Neural progenitor cell (in vitro differentiated cells): ENCODE results near the gene MADD. TPM values are rescaled to one million over a fixed set of nuclear protein-coding genes. Genes with fewer than 3 reads are reported as not detected.

Experiments
- DNase-seq: peaks from one replicate; pipeline ENCODE4 v3.0.0-alpha.2; 2016; ENCODE audit warnings: low spot score
- H2AFZ ChIP-seq: fragments of 200-600 bp; sonication (generic); replicated peaks from 2 replicates; pipeline ENCODE4 v1.6.1; 2016; ENCODE audit warnings: antibody characterized with exemption
- H3F3A ChIP-seq: fragments of 200-600 bp; sonication (generic); 2 replicates; pipeline ENCODE4 v1.6.1; 2016; ENCODE audit warnings: antibody characterized with exemption, low read depth
- H3K27ac ChIP-seq: fragments of 200-600 bp; sonication (generic); 2 replicates; pipeline ENCODE4 v1.5.1; 2016; ENCODE audit warnings: mild to moderate bottlenecking
- H3K27me3 ChIP-seq: fragments of 200-600 bp; sonication (generic); 2 replicates; pipeline ENCODE4 v1.6.1; 2016; ENCODE audit warnings: mild to moderate bottlenecking, moderate library complexity
- H3K36me3 ChIP-seq: fragments of 200-600 bp; sonication (generic); 2 replicates; pipeline ENCODE4 v1.5.1; 2016
- H3K4me1 ChIP-seq: fragments of 200-600 bp; sonication (generic); 2 replicates; pipeline ENCODE4 v1.6.1; 2016; ENCODE audit warnings: mixed run types
- H3K4me2 ChIP-seq: fragments of 200-600 bp; sonication (generic); 2 replicates; pipeline ENCODE4 v1.6.1; 2016
- H3K4me3 ChIP-seq: fragments of 200-600 bp; sonication (generic); 2 replicates; pipeline ENCODE4 v1.5.1; 2016
- H3K79me2 ChIP-seq: fragments of 200-600 bp; sonication (generic); 2 replicates; pipeline ENCODE4 v1.6.1; 2016; ENCODE audit warnings: low read depth
- H3K9ac ChIP-seq: fragments of 200-600 bp; sonication (generic); 2 replicates; pipeline ENCODE4 v1.6.1; 2016
- H3K9me3 ChIP-seq: fragments of 200-600 bp; sonication (generic); 2 replicates; pipeline ENCODE4 v1.5.1; 2016; ENCODE audit warnings: low read depth
- H4K20me1 ChIP-seq: fragments of 200-600 bp; sonication (generic); 2 replicates; pipeline ENCODE4 v1.6.1; 2016; ENCODE audit warnings: low read depth
- H3K27ac Mint-ChIP-seq: 3 replicates; pipeline ENCODE4 v1.8.0; 2021; ENCODE audit warnings: mixed read lengths
- H3K27me3 Mint-ChIP-seq: 2 replicates; pipeline ENCODE4 v1.8.0; 2022; ENCODE audit warnings: low read depth, mild to moderate bottlenecking, inconsistent platforms, moderate library complexity, mixed read lengths; ENCODE audit not compliant: insufficient read depth
- H3K36me3 Mint-ChIP-seq: 3 replicates; pipeline ENCODE4 v1.8.0; 2021; ENCODE audit warnings: mixed read lengths
- H3K4me1 Mint-ChIP-seq: 3 replicates; pipeline ENCODE4 v1.8.0; 2021; ENCODE audit warnings: mixed read lengths
- H3K4me3 Mint-ChIP-seq: 3 replicates; pipeline ENCODE4 v1.8.0; 2021; ENCODE audit warnings: mild to moderate bottlenecking, moderate library complexity, mixed read lengths
- H3K9me3 Mint-ChIP-seq: 3 replicates; pipeline ENCODE4 v1.8.0; 2020; ENCODE audit warnings: mixed read lengths
- CTCF ChIP-seq: fragments of 200-600 bp; sonication (generic); IDR thresholded peaks from 2 replicates; pipeline ENCODE4 v1.5.1; 2017; ENCODE audit warnings: antibody characterized with exemption, mild to moderate bottlenecking
- EZH2 ChIP-seq: fragments of 200-600 bp; sonication (generic); IDR thresholded peaks from 2 replicates; pipeline ENCODE4 v1.6.1; 2017; ENCODE audit warnings: antibody characterized with exemption, mild to moderate bottlenecking, moderate library complexity
- EZH2phosphoT487 ChIP-seq: fragments of 200-600 bp; sonication (generic); IDR thresholded peaks from 2 replicates; pipeline ENCODE4 v1.6.1; 2017; ENCODE audit warnings: antibody characterized with exemption
- total RNA-seq: library from RNA; depleted of rRNA; stranded (reverse); fragments of >200 nt; gene quantifications from 2 replicates; pipeline ENCODE4 v1.2.3, GENCODE V29; 2015; ENCODE audit warnings: low replicate concordance

MADD gene
- total RNA-seq, 1 donor from 2014 or later = 16.1 TPM

DNA sequence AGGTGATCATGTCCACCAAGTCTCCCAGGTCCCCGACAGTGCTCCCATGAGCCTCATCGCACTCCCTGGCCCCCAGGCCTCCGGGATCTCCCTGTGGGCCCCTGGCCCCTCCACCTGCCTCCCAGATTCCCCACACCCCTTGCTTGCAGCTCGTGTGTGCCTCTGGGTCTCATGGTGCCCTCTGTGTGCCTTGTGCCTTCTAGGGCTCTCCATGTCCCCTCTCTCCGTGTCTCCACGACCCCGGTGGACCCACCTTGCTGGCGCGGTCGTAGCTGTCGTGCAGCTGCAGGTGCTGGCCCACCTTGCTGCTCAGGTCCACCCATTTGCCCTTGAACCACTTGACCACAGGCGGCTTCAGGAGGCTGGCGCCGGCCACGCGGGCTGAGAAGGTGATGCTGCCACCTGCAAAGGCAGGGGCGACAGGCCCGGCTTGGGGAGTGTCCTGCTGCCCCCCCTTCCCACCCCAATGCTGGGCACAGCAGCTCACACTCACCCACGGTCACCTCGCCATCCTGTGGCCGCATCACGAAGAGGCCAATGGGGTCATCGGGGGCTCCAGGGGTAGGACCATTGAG, 79.7 kb downstream of the MADD start:
- no peak overlapping the region for H3K9ac ChIP-seq
- no peaks in the 10 kb centered on the region for H3K9me3 ChIP-seq
- H3K27me3 Mint-ChIP-seq = peaks cover 3% of the 10 kb centered on the region
- no peak overlapping the region for H2AFZ ChIP-seq
- no peak overlapping the region for H3K27ac Mint-ChIP-seq
- H3K36me3 Mint-ChIP-seq = no peaks in the 10 kb centered on the region
- H4K20me1 ChIP-seq = no peaks in the 10 kb centered on the region
- H3K9me3 Mint-ChIP-seq = no peaks in the 10 kb centered on the region
- H3K4me1 ChIP-seq = peaks cover 26% of the 10 kb centered on the region
- H3K27ac ChIP-seq = no peak overlapping the region
- DNase-seq = no peak
- H3K4me3 Mint-ChIP-seq = no peak overlapping the region
- no peak overlapping the region for H3K4me2 ChIP-seq
- no peaks in the 10 kb centered on the region for H3K79me2 ChIP-seq
- peaks cover 13% of the 10 kb centered on the region for H3K4me1 Mint-ChIP-seq
- H3F3A ChIP-seq = peaks cover 31% of the 10 kb centered on the region
- H3K27me3 ChIP-seq = no peaks in the 10 kb centered on the region
- no peak for TF ChIP-seq EZH2
- H3K36me3 ChIP-seq = no peaks in the 10 kb centered on the region
- no peak overlapping the region for H3K4me3 ChIP-seq

DNA sequence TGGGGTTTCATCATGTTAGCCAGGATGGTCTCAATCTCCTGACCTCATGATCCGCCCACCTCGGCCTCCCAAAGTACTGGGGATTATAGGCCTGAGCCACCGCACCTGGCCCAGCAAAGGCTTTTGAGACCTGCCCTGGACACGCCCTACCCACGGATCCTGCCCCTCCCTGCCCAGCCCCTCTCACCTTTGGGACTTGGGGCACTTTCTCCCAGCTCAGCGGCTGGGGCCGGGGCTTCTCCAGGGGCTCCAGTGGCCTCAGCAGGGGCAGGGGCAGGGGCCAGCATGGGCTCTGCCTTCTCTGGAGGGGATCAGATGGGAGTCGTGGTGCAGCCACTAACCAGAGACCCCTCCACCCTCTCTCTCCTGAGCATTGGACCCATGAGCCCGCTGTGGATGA, 80.4 kb downstream of the MADD start:
- H3K9ac ChIP-seq = no peak overlapping the region
- H3K4me1 ChIP-seq = peaks cover 21% of the 10 kb centered on the region
- Mint-ChIP-seq H3K4me1 (peaks cover 14% of the 10 kb centered on the region), H3K4me3 (no peak overlapping the region), H3K27ac (no peak overlapping the region), H3K36me3 (no peaks in the 10 kb centered on the region), H3K9me3 (no peaks in the 10 kb centered on the region), H3K27me3 (peaks cover 3% of the 10 kb centered on the region)
- H3K4me3 ChIP-seq = no peak overlapping the region
- H3K27ac ChIP-seq = no peak overlapping the region
- H4K20me1 ChIP-seq = no peaks in the 10 kb centered on the region
- no peaks in the 10 kb centered on the region for H3K9me3 ChIP-seq
- no peak overlapping the region for H3K4me2 ChIP-seq
- no peaks in the 10 kb centered on the region for H3K79me2 ChIP-seq
- H2AFZ ChIP-seq = no peak overlapping the region
- H3K36me3 ChIP-seq = no peaks in the 10 kb centered on the region
- no peaks in the 10 kb centered on the region for H3K27me3 ChIP-seq
- DNase-seq = no peak
- peaks cover 23% of the 10 kb centered on the region for H3F3A ChIP-seq
- no peak for TF ChIP-seq EZH2phosphoT487
- TF ChIP-seq CTCF = no peak
- TF ChIP-seq EZH2 = no peak

DNA sequence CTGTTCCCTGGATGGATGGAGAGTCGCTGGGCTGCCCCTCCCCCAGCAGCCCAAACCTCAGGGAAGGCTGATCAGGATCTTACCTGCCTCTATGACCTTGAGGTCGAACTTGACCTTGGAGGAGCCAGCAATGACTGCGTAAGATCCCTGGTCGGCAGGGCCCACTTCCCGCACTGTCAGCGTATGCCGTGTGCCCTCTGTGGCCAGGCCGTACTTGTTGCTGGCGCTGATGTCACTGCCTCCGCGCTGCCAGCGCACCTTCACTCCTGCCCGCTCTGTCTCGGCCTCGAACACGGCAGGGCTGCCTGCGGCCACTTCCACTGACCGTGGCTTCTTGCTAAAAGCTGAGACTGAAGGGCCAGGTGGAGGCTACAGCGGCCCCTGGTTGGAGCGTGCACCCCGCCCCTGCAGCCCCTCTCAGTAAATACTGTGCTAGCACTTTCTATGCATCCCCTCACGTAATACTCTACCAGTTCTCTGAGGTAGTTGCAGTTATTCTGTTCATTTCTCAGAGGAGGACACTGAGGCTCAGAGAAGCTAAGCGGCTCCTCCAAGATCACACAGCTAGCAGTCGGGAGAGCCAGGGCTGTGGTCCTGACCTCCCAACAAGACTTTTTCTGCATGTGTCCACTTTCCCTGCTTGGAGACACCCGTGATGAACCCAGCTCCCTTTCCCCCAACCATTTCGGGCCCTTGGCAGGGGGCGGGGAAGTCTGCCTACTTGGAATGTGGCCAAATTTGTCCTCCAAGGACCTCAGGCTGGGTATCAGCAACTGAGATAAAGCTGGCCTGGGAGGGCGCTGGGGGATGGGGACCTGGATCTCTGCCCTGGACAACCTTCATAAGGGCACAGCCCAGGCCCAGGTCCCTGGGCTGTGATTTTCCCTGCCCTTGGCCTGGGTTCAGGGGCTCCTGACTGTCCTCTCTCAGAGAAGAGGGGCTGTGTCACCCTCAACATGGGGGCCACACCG, 81.5 kb downstream of the MADD start:
- H3K4me3 Mint-ChIP-seq = no peak overlapping the region
- no peak overlapping the region for H3K4me3 ChIP-seq
- no peaks in the 10 kb centered on the region for H3K9me3 ChIP-seq
- no peaks in the 10 kb centered on the region for H3K9me3 Mint-ChIP-seq
- no peak overlapping the region for H2AFZ ChIP-seq
- H3K27me3 Mint-ChIP-seq = peaks cover 3% of the 10 kb centered on the region
- peaks cover 15% of the 10 kb centered on the region for H3K4me1 ChIP-seq
- no peak overlapping the region for H3K9ac ChIP-seq
- no peak overlapping the region for H3K27ac Mint-ChIP-seq
- H3K36me3 Mint-ChIP-seq = no peaks in the 10 kb centered on the region
- H3F3A ChIP-seq = peaks cover 20% of the 10 kb centered on the region
- H3K27me3 ChIP-seq = no peaks in the 10 kb centered on the region
- H3K79me2 ChIP-seq = no peaks in the 10 kb centered on the region
- TF ChIP-seq CTCF (no peak), EZH2phosphoT487 (no peak), EZH2 (no peak)
- no peaks in the 10 kb centered on the region for H4K20me1 ChIP-seq
- no peaks in the 10 kb centered on the region for H3K36me3 ChIP-seq
- H3K4me2 ChIP-seq = no peak overlapping the region
- no peak overlapping the region for H3K27ac ChIP-seq
- peaks cover 11% of the 10 kb centered on the region for H3K4me1 Mint-ChIP-seq
- DNase-seq = no peak

- Mint-ChIP-seq H3K27ac (no peak within 1 kb of the TSS), H3K27me3 (peaks cover 3% of the 10 kb centered on the region), H3K9me3 (no peaks in the 10 kb centered on the region), H3K36me3 (no peaks in the 10 kb centered on the region), H3K4me3 (no peak within 1 kb of the TSS), H3K4me1 (peaks cover 11% of the 10 kb centered on the region)
- H3K4me1 ChIP-seq = peaks cover 9% of the 10 kb centered on the region
- no peaks in the 10 kb centered on the region for H3K79me2 ChIP-seq
- TF ChIP-seq EZH2 = no peak
- no peak for TF ChIP-seq EZH2phosphoT487
- TF ChIP-seq CTCF = no peak
- DNase-seq = no peak
- H3K4me2 ChIP-seq = no peak within 1 kb of the TSS
- no peaks in the 10 kb centered on the region for H3K9me3 ChIP-seq
- no peak within 1 kb of the TSS for H3K27ac ChIP-seq
- H3F3A ChIP-seq = peaks cover 29% of the 10 kb centered on the region
- H4K20me1 ChIP-seq = no peaks in the 10 kb centered on the region
- H3K27me3 ChIP-seq = no peaks in the 10 kb centered on the region
- H3K4me3 ChIP-seq = no peak within 1 kb of the TSS
- no peak within 1 kb of the TSS for H3K9ac ChIP-seq
- H2AFZ ChIP-seq = no peak within 1 kb of the TSS
- H3K36me3 ChIP-seq = no peaks in the 10 kb centered on the region
Observed at GRCh38 chr11:47352556-47352955, 82.6 kb downstream of the MADD start, which contains the start of gene MYBPC3. MYBPC3 (minus strand) TSS chr11:47352702; CDS start chr11:47352647, 55 bp downstream.
